ENCODE data around the gene WNT6.

Gene WNT6

GRCh38 chr2:218859556-218859987, at the start of gene WNT6:
Gene WNT6 (plus strand): TSS chr2:218859805. CDS start chr2:218860038, 233 bp downstream.
- DNase-seq (ENCODE audit: low read depth in 2 of 2), result no peak

DNA sequence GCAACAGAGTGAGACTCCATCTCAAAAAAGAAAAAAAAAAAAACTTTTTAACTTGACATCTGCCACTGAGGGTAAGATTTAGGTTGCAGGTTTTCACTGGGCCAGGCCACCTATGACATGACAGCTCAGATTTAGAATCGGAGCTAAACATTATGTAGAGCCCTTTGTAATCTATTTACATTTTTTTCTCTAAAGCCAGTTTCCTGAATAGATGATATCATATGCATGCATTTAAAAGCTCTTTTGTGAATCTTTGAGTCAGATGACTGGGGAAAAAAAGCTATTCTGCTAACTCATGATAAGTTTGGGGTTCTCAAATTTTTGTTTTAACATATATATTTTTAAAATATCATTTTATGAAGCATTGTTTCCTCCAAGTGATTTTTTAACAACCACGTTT, 49.3 kb upstream of the WNT6 start:
- no peak for DNase-seq (ENCODE audit: low read depth in 2 of 2)

GRCh38 chr2:218811382-218811781, 48.2 kb upstream of the WNT6 start:
- DNase-seq (ENCODE audit: low read depth in 2 of 2), result no peak

DNA sequence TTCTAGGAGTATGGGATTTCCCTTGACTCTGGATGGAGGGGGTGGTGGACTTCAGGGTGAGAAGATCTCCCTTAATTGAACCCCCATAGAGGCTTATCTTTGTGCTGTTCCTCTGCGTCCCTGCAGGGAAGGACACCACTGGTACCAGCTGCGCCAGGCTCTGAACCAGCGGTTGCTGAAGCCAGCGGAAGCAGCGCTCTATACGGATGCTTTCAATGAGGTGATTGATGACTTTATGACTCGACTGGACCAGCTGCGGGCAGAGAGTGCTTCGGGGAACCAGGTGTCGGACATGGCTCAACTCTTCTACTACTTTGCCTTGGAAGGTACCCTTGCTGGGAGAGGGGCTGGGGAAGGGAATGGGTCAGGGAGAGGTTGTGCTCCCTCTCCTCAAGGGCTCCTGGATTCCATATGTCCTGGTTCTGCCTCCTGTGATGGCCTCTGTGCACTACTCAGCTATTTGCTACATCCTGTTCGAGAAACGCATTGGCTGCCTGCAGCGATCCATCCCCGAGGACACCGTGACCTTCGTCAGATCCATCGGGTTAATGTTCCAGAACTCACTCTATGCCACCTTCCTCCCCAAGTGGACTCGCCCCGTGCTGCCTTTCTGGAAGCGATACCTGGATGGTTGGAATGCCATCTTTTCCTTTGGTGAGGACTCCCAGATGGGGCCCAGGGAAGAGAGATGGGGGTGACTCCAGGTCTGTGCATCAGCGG, 47.3 kb upstream of the WNT6 start:
- DNase-seq (ENCODE audit: low read depth in 2 of 2), result no peak

DNA sequence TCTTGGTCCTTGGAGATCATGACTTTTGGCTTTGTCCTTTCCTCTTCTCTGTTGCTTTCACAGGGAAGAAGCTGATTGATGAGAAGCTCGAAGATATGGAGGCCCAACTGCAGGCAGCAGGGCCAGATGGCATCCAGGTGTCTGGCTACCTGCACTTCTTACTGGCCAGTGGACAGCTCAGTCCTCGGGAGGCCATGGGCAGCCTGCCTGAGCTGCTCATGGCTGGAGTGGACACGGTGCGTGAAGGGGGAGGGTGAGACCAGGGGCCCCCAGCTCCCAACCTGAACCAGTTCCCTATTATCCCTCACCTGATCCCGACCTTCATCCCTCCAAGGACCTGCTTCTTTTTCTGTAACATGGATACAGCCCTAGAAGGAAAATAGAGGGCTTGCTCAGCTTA, 46.7 kb upstream of the WNT6 start:
- no peak for DNase-seq (ENCODE audit: low read depth in 2 of 2)

DNA sequence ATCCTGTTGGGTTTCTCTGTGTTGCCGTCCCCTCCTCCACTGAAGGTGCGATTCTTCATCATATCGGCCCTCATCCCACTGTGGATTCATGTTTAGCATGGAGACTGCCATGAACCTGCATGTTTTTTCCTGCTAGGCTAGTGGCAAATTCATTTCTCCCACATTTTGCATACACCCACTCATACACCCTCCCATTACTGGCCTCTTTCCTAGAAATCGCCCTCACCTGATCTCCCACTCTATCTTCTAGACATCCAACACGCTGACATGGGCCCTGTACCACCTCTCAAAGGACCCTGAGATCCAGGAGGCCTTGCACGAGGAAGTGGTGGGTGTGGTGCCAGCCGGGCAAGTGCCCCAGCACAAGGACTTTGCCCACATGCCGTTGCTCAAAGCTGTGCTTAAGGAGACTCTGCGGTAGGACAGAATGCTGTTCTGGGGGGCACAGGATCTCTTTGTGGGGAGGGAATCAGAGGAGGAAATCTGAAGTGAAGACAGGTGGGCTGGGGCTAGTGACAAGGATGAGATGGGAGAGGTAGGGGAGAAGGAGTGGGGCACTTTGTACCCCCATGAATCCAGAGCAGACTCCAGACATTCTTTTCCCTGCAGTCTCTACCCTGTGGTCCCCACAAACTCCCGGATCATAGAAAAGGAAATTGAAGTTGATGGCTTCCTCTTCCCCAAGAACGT, 45.7 kb upstream of the WNT6 start:
- DNase-seq (ENCODE audit: low read depth in 2 of 2), result no peak

- no peak for DNase-seq (ENCODE audit: low read depth in 2 of 2)
Observed at GRCh38 chr2:218814540-218815243, 44.9 kb upstream of the WNT6 start.

GRCh38 chr2:218815244-218815637, 44.4 kb upstream of the WNT6 start:
- no peak for DNase-seq (ENCODE audit: low read depth in 2 of 2)

DNA sequence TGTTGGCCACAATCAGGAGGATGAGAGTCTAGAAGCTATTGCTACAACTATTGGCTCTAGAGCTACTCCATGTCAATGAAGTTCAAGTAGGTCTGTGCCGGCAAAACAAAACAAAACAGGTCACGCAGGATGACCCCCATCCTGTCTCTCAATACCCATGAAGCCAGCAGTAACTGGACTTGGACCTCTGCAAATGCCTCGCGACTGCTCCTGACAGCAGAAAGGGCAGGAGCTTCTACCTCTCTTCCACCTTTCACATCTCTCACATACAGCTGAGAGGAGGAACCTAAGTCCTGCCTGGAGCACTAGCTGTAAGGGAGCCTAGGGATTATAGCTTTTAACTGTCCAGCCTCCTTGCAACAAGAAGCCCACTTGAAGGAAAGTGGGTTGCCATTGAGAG, 44.0 kb upstream of the WNT6 start:
- no peak for DNase-seq (ENCODE audit: low read depth in 2 of 2)

- DNase-seq (ENCODE audit: low read depth in 2 of 2), result no peak
Observed at GRCh38 chr2:218816561-218817011, 43.0 kb upstream of the WNT6 start.

- DNase-seq (ENCODE audit: low read depth in 2 of 2), result no peak
Observed at GRCh38 chr2:218819093-218819492, 40.5 kb upstream of the WNT6 start.

- no peak for DNase-seq (ENCODE audit: low read depth in 2 of 2)
Observed at GRCh38 chr2:218820746-218821369, 38.7 kb upstream of the WNT6 start.

GRCh38 chr2:218821605-218822211, 37.9 kb upstream of the WNT6 start:
- DNase-seq (ENCODE audit: low read depth in 2 of 2), result no peak

DNA sequence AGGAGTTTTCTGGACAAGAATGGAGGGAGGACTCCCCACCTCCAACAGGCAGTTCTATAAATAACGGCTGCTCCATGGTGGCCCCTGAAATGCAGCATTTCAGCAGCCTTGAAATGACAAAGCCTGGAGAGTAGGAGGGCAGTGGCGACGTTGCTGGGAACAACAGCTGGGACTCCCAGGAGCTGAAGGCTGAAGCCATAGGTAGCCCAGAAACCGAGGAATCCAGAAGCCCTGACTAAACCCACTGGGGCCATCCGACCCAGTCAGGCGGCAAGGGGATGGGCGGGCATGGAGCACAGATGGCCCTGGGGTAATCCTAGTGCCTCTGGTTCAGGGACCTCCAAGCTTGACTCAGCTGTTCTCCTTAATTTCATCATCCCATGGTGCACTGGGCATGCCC, 37.0 kb upstream of the WNT6 start:
- DNase-seq (ENCODE audit: low read depth in 2 of 2), result no peak

DNA sequence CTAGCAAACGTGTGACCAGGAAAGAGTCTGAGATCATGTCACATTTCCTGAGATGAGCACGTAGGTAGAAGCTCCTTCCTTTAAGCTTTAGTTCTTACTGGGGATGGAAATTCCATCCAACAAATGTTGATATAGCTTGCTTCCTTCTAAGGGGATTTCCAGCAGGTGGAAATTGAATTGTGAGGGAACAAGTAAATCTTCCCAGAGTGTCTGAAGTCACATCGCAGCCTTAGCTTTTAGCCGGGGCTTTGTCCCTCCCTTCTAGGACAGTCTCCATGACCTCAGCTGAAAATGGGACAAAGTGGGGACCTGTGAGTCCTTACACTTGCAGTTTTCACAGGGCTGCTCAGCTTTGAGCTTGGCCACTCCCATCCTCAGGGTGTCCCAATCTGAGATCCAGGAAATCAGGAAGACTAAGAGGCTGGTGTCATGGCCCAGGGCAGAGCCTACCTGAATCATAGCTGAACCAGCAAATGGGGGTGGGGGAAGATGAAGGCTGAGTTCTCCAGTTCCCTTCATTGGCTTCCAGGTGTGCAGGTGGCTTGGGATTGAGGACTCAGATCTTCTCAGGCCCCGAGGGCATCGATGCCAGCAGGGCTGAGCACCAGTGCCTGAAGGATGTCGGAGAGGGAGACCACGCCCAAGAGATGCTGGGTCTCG, 36.3 kb upstream of the WNT6 start:
- DNase-seq (ENCODE audit: low read depth in 2 of 2), result no peak

- DNase-seq (ENCODE audit: low read depth in 2 of 2), result no peak
Observed at GRCh38 chr2:218824004-218824403, 35.6 kb upstream of the WNT6 start.

DNA sequence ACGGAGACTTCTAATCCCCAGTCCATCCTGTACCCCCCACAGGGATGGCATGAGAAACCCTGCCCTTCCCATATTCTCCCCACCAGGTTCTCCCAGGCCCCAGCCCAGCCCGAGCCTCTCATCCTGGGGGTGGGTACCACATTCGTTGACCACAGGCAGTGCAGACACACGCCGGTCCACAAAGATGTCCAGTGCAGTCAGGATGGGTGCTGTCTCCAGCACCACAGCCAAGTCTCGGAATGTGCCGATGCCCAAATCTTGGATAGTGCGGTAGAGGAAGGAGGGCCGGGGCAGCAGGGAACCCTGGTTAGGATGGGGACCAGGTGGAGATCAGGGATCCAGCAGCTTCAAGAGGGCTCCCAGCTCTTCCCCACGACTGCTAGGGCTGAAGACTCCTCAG, 32.8 kb upstream of the WNT6 start:
- DNase-seq (ENCODE audit: low read depth in 2 of 2), result no peak

- DNase-seq (ENCODE audit: low read depth in 2 of 2), result no peak
Observed at GRCh38 chr2:218827701-218828476, 31.7 kb upstream of the WNT6 start.

- no peak for DNase-seq (ENCODE audit: low read depth in 2 of 2)
Observed at GRCh38 chr2:218828477-218828778, 31.2 kb upstream of the WNT6 start.

DNA sequence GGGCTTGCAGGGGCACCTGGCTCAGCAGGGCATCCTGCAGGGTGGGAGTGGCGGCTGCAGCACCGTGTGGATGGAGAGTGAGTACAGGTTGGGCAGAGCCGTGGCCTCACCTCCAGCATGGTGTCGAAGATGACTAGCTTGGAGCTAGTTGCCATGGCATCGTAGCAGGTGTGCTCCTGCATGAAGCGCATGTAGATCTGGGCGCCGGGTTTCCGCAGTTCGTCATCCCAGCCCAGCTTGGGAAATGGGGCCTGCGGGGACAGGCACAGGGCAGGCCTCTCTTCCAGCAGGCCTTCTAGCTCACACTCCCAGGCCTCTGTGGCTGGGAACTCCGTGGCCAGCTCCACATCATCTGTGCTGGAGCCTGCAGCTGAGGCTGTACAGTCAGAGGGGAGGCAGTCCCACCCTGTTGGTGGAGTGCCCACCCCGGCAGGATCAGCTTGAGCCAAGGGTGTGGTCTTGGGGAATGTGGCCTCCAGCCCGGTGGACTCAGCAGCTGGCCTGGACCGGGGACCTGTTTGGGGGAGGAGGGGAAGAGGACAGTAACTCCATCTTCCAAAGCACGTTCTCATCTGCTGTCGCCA, 29.6 kb upstream of the WNT6 start:
- DNase-seq (ENCODE audit: low read depth in 2 of 2), result no peak
